NCI-H1417 treated with DMSO at 0.1 percent for 48 hours (cell line): ENCODE results near the gene FOXO3B.
"Not testable (repeated sequence)": the region's sequence is repeated elsewhere in the genome, so short reads cannot be mapped to it uniquely, and the experiment has no call there.

Experiments used
- DNase-seq: peaks from one replicate; lab custom pipeline; 2025; lab: John Stamatoyannopoulos, UW

The FOXO3B gene

GRCh38 chr17:18681767-18682571 is at the start of gene FOXO3B:
FOXO3B (minus strand) TSS chr17:18682314; CDS start chr17:18681651, 663 bp downstream.
- DNase-seq: not testable (repeated sequence)

GRCh38 chr17:18723509-18723908 is 41.4 kb upstream of the FOXO3B start:
- not testable (repeated sequence) for DNase-seq

DNA sequence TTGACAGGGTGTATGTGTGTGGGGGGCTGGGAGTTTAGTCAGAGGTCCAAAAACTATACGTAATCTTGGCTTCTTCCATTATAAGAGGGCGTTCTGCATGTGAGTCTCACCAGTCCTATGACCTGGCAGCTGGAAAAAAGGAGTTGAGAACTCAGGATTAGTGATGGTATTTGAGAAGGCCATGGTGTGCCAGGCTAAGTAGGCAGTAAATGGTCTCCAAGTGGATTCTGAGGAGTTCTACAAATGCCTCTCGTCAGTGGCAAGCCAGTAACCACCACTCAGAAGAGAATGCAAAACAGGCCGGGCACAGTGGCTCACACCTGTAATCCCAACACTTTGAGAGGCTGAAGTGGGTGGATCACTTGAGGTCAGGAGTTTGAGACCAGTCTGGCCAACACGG is 40.5 kb upstream of the FOXO3B start:
- not testable (repeated sequence) for DNase-seq

GRCh38 chr17:18721775-18722547 is 39.8 kb upstream of the FOXO3B start:
- not testable (repeated sequence) for DNase-seq

GRCh38 chr17:18719428-18720110 is 37.5 kb upstream of the FOXO3B start:
- not testable (repeated sequence) for DNase-seq

- DNase-seq: not testable (repeated sequence)
These were observed 36.7 kb upstream of the FOXO3B start for GRCh38 chr17:18718643-18719427.

- DNase-seq: not testable (repeated sequence)
These were observed 30.4 kb upstream of the FOXO3B start for GRCh38 chr17:18712354-18712999.

GRCh38 chr17:18708215-18708614 is 26.1 kb upstream of the FOXO3B start:
- DNase-seq: not testable (repeated sequence)

DNA sequence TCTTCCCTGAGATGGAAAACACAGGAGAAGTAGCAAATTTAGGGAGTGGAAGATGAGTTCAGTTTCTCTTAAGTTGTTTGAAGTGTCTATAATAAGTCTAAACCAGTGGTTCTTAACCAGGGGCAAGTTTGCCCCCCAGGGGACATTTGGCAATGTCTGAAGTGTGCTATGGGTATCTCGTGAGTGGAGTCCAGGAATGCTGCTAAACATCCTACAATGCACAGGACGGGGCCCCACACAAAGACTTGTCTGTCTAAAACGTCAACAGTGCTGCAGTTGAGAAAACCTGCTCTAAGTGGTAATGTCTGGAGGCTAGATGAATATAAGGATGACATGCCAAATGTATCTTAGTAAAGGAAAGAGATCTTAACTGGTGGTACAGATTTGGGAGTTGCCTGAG is 23.8 kb upstream of the FOXO3B start:
- not testable (repeated sequence) for DNase-seq

- DNase-seq: not testable (repeated sequence)
These were observed 16.5 kb upstream of the FOXO3B start for GRCh38 chr17:18698473-18699103.

- not testable (repeated sequence) for DNase-seq
These were observed 13.0 kb upstream of the FOXO3B start for GRCh38 chr17:18695143-18695542.

- not testable (repeated sequence) for DNase-seq
These were observed 554 bp upstream of the FOXO3B start for GRCh38 chr17:18682668-18683067.

DNA sequence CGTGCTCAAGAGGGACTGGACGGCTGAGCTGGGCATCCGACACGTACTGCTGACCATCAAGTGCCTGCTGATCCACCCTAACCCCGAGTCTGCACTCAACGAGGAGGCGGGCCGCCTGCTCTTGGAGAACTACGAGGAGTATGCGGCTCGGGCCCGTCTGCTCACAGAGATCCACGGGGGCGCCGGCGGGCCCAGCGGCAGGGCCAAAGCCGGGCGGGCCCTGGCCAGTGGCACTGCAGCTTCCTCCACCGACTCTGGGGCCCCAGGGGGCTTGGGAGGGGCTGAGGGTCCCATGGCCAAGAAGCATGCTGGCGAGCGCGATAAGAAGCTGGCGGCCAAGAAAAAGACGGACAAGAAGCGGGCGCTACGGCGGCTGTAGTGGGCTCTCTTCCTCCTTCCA is 4.7 kb downstream of the FOXO3B start:
- DNase-seq: not testable (repeated sequence)

GRCh38 chr17:18676928-18677327 is 5.2 kb downstream of the FOXO3B start:
- DNase-seq: not testable (repeated sequence)

- not testable (repeated sequence) for DNase-seq
These were observed 9.5 kb downstream of the FOXO3B start for GRCh38 chr17:18672395-18673227.

DNA sequence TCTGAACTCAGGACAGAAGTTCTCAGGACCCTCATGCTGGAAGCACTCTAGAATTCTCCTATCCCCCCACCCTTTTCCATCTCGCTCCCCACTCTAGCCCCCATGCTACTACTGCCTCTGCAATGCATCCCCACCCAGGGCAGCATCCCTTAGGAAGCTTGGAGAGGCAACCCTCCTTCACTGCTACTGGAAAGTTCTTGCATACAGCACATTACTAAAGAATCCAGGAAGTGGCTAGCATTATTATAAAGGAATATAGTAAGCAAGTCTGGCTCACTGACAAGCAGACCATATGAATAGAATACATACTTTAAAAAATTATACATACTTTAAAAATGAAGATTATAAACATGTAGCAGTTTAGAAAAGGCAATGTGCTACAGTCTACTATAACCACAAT is 13.5 kb downstream of the FOXO3B start:
- DNase-seq: not testable (repeated sequence)

DNA sequence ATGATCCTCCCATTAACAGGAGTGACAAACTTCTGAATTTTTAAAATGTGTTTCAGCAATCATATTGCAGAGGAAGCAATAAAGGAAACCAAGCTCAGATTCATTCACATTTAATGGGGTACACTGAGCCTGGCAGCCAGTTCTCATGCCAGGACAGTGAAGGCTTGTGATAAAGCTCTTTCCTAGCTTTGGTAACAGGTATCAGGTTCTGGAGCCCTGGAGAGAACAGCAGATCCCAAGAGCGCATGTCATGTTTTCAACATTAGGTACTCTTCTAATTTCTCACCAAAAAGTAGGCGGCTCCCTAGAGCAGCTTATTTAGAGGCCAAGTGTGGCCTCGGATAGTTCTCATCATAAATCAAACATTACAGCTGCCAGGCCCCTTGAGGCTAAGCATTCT is 14.6 kb downstream of the FOXO3B start:
- DNase-seq: not testable (repeated sequence)

- DNase-seq: not testable (repeated sequence)
These were observed 15.8 kb downstream of the FOXO3B start for GRCh38 chr17:18666326-18666725.

DNA sequence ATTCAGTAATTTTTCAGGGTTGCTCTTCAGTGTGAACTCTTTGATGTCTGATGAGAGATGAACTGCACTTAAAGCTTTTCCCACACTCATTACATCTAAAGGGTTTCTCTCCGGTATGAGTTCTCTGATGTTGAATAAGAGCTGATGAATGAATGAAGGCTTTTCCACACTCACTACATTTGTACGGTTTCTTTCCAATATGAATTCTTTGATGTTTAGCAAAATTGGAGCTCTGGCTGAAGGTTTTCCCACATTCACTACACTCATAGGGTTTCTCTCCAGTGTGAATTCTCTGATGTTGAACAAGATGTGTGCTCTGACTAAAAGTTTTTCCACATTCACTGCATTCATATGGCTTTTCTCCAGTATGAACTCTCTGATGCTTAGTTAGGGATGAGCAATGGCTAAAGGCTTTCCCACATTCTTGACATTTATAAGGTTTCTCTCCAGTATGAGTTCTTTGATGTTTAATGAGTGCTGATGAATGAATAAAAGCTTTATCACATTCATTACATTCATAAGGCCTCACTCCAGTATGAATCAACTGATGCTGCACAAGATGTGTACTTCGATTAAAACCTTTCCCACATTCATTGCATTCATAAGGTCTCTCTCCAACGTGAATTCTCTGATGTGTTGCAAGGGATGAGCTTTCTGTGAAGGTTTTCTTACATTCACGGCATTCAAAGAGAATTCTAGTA is 20.0 kb downstream of the FOXO3B start:
- DNase-seq: not testable (repeated sequence)
